Left renal cortex interstitium (tissue), 4 donors: Measurements from ENCODE around the gene EEIG1. TPM values are rescaled to one million over a fixed set of nuclear protein-coding genes. Genes with fewer than 3 reads are reported as not detected.

Experiments used
- DNase-seq, 4 donors: peaks; one replicate each; pipeline ENCODE4 v3.0.0-alpha.2; 2013; ENCODE audit warnings: low read depth in 4 of 4, low spot score in 2 of 4, missing footprints in 1 of 4
- polyA plus RNA-seq, 4 donors: library from polyadenylated mRNA; unstranded; fragments of 120-200 nt; gene quantifications; one replicate each; pipeline ENCODE4 v1.2.1, GENCODE V29; 2013; ENCODE audit not compliant: insufficient read length in 4 of 4

The EEIG1 gene
- polyA plus RNA-seq, 4 donors, result 34.0 to 46.4 (median 38.3) TPM

DNA sequence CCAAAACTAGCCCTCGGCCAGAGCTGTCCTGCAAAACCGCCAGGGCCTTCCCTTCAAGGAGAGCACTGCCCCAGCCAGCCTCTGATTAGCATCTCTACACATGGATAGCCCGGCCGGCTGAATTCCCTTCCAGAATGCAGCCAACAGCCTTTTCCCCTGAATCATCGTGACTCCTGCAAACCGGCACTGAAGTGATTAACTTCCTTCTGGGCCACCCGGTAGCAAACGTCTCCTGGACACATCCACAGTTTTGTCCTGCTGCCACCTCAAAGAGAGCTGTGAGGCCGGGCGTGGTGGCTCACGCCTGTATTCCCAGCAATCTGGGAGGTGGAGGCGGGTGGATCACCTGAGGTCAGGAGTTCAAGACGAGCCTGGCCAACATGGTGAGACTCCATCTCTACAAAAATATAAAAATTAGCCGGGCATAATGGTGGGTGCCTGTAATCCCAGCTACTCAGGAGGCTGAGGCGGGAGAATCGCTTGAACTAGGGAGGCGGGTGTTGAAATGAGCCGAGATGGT lies 21.1 kb upstream of the EEIG1 start:
- no peak for DNase-seq

DNA sequence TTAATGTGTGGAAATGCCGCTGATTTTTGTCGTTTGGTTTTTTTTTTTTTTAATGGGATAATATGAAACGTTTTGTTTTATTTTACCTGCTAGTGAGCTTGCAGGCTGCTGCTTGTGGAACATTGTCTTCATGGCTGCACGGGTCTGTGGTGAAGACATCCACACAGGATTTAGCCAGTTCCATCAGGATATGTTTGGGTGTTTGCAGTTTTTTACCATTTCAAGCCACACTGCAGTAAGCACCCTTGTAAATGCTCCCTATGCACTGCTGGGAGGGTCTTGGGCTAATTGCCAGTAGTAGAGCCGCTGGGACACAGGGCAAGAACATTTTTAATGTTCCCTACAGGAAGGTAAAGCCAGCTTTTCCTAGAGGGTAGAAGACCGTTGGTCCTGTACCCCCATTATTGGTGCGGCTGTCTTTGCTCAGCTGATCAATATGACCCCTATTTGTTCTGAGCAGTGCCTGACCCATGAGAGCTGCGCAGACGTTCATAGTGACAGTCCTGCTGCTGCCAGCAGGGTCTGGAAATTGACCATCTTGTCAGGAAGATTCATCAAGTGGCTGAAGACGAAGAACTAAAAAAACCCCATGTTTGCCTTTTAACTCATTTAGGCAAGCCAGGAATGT lies 20.5 kb upstream of the EEIG1 start:
- no peak for DNase-seq

DNA sequence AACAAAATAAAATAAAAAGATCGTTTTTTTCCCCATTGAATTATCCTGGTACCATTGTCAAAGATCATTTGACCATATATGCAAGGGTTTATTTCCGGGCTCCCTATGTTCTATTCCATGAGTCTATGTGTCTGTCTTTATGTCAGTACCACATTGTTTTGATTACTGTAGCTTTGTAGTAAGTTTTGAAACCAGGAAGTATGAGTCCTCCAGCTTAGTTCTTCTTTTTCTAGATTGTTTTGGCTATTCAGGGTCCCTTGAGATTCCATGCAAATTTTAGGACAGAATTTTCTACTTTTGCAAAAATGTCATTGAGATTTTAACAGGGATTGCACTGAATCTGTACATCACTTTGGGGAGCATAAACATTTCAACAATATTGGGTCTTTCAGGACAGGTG lies 18.7 kb upstream of the EEIG1 start:
- no peak for DNase-seq

DNA sequence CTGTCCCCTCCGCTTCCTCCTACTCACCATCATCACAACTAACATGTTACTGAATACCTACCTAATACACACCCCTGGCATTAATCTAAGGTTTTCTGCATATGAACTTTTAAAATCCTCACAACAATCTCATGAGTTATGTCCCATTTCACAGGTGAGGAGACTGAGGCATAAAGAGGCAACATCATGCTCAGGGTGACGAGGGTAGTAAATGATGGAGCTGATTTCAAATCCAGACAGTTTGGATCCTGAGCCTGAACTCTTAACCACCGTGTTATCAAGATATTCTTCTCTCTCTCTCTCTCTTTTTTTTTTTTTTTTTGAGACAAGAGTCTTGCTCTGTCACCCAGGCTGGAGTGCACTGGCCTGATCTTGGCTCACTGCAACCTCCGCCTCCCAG lies 12.9 kb upstream of the EEIG1 start:
- DNase-seq, result no peak

DNA sequence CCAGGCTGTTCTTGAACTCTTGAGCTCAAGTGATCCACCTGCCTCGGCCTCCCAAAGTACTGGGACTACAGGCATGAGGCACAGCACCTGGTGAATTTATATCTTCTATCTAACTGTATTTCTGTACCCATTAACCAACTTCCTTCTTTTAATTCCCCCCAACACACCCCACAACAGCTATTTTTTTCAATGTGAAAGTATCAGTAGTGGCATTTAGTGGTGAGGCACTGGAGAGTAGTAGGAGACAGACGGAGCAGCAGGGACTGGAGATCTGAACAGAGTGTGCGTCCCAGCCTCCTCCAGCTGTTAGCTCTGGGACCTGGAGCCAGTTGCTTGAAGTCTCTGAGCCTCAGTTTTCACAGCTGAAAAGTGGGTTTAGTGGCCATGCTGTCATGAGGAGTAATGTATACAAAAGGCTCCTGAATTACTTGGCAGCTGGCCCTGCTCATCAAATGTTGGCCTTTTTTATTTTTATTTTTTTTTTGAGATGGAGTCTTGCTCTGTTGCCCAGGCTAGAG lies 11.0 kb upstream of the EEIG1 start:
- DNase-seq, result no peak

DNA sequence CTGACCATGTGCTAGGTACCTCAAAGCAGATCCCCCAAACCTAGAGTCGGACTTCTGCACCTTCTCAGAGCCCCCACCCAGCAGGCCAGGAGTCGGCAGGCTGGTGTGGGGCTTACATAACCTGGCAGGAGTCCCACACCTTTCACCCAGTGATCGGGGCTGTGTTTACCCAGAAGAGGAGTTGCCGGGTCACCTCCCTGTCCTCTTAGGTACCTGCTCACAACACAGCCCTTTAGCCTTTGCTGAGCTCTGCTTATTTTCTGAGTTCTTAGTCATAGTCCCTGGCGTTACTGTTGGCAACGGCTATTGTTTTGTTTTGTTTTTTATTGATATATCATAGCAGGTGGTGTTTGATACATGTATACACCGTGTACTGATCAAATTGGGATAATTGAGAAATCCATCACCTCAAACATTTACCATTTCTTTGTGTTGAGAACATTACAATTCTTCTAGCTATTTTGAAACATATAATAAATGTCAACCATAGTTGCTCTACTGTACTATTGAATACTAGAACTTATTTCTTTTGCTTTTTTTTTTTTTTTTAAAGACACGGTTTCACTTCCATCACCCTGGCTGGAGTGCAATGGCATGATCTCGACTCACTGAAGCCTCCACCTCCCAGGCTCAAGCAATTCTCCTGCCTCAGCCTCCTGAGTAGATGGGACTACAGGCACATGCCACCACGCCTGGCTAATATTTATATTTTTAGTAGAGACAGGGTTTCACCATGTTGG lies 10.4 kb upstream of the EEIG1 start:
- no peak for DNase-seq

DNA sequence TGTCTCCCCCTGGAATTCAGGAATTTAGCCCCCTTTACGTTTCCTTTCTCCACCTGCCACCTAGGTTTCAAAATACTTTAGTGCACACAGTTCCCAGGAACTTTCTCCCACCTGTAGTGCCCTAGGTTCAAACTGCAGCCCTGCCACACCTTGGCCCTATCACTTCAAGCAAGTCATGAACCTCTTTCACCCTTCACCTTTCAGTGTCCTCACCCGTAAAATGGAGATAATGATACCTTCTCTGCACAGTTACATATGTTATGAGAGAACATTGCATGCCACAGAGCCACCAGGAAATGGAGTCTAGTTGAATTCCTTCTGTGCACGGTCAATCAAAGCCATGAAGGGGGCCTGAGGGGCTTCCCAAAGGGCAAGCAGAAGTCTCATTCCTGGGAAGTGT lies 9.8 kb upstream of the EEIG1 start:
- no peak for DNase-seq

DNA sequence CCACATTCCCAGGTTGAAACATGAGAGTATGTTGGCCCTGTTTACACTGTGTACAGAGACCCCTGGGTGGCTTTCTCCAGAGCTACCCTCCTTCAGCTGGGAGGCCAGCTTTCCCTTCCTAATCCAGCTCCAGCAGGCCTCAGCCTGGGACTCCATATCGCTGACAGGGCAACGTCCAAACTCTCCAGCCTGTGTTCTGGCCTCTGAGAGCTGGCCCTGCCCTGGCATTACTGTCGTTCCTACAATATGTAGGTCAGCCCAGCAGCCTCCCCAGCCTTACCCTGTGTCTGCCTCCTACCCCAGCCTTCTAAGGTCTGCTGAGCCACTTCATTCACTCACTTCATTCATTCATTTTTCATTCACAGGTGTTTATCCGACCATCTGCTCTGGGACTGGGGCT lies 8.3 kb upstream of the EEIG1 start:
- no peak for DNase-seq

DNA sequence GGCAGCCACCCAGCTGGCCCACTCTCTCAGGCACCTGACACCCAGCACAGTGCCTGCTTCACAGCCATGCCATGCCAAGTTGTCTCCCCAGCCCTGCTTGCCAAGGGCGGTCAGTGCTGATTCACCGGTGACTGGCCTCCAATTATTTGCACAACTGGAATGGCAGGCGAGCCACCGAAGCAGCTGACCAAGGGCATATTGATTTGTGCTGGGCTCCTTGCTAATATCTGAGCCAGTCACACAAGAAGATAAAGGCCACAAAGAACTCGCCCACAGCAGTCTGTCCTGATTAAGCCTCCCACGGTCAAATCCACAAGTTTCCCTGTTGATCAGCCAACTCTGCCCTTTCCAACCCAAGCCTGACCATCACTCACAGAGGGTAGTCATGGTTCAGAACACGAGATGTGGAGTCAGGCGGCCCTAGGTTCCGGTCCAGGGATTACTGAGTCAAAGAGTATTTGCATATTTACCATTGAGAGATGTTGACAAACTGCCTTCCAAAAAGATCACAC lies 6.4 kb upstream of the EEIG1 start:
- DNase-seq, result no peak

DNA sequence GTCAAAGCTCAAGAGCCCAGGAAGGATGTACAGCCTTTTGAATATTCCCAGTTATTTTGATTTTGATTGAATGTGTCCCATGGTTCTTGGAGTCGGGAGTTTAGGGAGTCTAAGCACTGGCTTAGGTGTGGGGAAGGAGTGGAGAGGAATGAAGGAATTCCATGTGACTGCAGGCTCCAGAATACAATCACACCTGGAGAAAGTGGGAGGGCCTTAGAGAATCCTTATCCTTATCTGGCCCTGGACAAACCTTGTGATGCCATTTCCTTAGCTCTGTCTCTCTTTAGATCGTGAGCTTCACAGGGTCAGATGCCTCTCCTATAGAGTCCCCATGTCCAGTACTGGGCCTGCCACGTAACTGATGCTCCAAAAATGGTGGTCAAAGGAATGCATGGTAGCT lies 4.2 kb upstream of the EEIG1 start:
- no peak for DNase-seq

DNA sequence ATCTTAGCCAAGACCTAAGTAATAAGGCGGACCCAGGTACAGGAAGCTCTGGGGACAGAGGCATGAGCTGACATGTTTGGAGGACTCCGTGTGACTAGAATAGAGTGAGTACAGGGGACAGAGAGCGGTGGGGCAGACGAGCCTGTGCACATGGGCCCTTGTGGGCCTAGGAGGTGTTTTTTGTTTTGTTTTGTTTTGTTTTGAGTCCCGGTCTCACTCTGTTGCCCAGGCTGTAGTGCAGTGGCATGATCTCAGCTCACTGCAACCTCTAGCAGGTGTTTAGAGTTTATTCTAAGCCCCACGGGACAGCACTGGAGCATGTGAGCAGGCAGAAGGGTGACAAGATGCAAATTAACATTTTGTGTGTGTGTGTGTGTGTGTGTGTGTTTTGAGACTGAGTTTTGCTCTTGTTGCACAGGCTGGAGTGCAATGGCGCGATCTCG lies 3.1 kb upstream of the EEIG1 start:
- no peak for DNase-seq

DNA sequence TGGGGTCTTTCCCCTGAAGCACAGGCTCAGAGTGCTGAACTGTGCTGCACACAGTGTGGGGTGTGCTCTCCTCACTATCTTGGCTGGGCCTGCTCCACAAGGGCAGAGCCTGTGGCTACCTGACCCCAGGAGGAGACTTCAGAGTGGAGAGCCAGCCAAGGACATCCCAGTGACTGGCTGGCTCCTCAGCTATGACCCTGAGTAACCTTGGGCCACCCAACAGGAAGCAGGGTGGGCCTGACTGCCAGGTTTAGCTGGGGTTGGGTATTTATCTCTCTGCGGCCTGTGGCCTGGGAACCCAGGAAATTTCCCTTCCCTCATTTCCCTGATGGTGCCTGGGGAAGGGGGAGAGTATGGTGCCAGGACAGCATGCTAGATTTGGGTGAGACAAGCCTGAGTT lies 2.1 kb upstream of the EEIG1 start:
- no peak for DNase-seq

DNA sequence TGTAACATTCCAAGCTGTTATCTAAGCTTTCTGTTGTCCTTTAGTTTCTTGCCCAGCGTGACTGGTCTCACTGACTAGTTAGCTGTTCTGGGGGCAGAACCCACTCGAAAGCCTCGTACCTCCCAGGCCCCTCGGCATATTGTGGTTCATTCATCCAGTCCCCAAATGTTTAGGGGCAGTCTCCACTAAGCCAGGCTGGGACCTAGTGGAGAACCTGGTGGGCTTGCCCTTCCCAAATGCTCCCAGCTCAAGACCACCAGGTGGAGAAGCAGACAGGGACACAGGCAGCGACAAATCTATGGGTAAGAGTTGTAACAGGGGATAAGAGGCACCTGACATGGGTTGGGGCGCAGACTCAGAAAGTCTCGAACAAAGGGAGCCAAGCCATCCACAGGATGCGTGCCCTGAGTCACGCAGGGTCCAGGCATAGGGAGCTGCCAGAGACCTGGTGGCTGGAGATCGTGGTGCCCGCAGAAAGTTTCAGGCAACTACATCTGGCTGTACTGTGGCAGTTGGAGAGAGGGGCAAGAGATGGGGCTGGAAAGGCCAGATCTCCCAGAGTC lies 851 bp upstream of the EEIG1 start:
- DNase-seq, result no peak

DNA sequence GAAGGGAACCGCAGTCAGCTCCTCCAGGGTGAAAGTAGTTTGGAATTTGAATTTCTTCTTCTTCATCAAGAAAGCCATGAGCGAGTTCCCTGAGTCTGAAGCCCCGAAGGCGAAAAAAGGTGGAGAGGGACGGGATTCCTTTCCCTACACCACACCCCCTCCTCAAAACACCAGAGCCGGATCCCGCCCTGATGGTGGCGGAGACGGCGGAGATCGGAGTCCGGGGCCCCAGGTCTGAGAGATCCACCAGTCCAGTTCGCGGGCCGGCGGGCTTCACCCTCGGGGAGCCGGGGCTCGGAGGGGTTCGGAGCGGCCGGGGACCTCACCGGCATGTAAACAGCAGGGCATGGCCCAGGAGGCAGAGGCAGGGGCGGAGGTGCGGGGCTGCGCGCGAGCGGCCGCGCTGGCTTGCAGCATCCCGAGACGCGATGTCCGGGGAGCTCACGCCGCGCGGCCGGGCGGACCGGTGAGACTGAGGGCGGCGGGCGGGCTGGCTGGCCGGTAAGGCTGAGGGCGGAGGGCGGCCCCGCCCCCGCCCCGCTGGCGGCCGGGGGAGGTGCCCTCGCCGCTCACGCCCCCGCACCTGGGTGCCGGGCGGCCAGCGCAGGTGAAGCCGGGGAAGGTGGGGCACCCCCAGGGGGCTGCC lies 606 bp downstream of the EEIG1 start:
- no peak for DNase-seq

DNA sequence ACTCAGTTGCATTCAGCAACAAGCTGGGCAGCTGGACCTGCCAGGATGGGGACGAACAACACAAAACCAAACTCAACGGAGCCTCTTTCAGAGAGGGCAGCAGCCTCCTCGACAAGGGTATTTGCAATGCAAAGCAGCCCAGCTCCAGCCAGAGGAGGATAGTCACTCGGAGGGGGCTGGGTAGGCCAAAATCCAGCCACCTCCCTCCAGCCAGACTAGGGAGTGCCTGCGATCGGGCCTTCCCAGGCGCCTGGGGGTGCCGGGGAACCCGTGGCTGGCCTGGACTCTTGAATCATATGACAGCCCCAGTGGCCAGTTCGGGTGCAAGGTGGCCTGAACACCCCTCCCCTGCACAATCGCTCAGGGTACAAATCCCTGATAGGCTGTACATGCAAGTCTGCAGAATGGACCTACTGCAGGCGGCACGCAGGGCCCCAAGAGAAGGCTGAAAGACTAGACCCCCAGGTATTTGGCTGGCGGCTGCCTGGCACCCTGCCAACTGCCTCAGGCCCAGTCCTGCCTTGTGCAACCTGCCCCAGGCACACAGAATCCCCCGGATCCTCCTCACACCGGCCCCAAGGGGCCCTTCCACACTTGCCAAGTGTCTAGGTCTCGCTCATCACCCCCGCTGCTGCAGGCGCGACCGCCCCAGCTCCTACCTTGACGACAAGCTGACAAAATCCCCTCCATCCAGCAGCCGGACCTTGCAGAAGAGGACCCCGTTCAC lies 1.3 kb downstream of the EEIG1 start:
- DNase-seq, result no peak

DNA sequence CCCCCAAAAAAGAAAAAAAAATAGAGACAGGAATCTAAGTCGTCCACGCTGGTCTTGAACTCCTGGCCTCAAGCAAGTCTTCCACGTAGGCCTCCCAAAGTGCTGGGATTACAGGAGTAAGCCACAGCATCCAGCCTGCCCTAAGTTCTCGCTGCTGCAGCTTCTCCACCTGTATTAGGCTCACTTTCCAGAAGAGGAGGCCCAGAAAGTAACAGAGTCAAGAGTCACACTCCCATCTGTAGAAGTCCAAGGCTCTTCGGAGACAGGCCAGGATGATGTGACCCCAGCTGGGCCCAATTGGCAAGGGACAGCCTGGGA lies 1.8 kb downstream of the EEIG1 start:
- no peak for DNase-seq

DNA sequence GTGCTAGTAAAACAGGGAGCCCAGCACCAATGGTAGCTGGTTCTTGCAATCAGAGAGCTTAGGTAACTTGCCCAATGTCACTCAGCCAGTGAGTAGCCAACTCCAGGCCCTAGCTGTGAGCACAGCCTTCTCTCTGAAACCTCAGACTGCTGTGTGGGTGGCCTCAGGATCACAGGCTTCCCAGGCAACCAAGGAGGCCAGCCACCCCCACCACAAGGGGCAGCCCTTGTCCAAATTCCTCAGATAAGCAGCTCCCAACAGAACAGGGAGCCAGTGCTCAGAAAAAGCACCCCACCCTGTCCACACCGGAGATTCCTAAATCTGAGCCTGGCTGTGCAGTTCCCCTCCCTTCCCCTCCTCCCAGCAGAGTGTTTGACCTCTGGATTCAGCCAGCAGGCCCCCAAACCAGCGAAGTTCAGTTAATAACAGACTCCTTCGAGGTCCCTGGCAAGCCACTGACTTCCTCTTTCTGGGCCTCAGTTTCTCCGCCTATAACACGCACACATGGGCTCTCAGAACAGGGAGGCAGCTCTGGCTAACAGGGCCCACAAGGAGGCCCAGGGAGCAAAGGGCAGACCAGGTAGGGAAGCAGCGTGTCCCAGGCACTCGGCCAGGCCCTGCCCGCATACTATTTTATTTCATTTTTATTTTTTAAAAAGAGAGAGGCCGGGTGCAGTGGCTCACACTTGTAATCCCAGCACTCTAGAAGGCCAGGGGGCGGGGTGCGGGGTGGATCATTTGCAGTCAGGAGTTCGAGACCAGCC lies 2.7 kb downstream of the EEIG1 start:
- no peak for DNase-seq

DNA sequence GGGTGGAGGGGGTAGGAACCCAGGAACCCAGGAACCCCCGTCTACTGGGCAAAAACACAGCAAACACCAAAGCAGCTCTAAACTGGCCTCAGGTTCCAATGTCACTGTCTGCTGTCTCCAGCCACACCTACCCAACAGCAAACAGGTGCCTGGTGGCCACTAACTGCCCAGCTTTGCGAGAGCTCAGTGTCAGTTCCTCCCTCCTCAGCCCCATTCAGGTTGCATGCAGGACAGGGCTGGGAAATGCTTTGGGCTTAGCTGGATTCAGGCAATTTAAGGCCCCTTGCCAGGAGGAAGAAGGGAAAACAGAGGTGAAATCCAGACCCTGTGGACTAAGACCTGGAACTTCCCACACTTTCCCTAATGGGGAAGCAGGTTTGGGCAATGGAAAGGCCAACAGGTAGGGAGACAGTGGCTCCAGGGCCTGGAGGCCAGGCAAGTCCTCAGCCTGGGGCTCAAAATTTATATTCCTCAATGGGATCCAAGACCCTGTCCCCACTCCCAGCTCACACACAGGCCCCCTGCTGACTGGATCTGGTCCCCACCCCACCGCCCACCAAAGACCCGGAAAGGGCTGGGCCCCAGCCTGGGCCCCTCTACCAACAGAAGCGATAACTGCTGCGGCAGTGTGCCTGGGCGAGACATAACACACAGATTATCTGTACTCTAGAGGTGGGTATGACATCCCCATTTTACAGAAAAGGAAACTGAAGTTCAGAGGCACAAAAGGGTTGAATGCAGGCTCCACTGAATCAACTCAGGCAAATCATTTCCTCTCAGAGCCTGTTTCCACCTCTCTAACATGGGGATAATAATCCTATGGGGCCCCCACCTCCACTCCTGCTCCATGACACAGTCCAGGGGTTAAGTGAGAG lies 3.5 kb downstream of the EEIG1 start:
- DNase-seq, result no peak

DNA sequence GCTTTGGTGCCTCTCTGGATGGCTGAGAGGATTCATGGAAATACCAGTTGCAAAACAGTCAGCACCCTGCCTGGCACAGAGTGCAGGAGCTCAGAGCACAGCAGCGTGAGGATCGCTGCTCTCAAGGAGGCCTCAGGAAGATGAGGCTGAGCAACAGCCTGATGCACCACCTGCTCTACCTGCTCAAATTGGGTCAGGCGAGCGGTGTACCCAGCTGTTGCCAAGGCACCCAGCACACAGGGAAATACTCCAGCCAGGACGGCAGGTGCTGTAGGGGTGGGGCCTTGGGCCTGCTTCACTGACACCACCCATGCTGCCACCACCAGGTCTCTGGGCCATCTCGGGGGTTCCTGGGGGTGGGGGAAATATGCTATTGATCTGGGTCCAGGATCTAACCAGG lies 4.3 kb downstream of the EEIG1 start:
- DNase-seq, result no peak
